ENCODE results near the gene SHCBP1L.

GRCh38 chr1:182990413-182991144 lies 37.6 kb upstream of the SHCBP1L start:
- TF ChIP-seq CTCF (IDR thresholded peaks at IDR 0.05; ENCODE audit: low read length) (no peak), EZH2 (IDR thresholded peaks at IDR 0.05; ENCODE audit: borderline replicate concordance, low read length) (no peak)

Measured in OCI-LY1 (cell line).